ENCODE measurements around the gene MMEL1. TPM values are rescaled to one million over a fixed set of nuclear protein-coding genes. Genes with fewer than 3 reads are reported as not detected.
"Not testable (repeated sequence)": the region's sequence is repeated elsewhere in the genome, so short reads cannot be mapped to it uniquely, and the experiment has no call there.

The MMEL1 gene
- total RNA-seq, 2 experiments from 2014 or later, result 0.67 to 1.8 TPM

- ChIA-PET POLR2A (interaction anchor here (1.4 kb wide), 1 partner anchor 12 kb away, joined by 6 read pairs; no protein-coding TSS in a partner anchor), CTCF (interaction anchor here (2.2 kb wide), 1 partner anchor 17 kb away, joined by 4 read pairs; the partner anchor contains the start of gene TNFRSF14)
- Histone ChIP-seq H3K27ac (ENCODE audit: low read depth in 1 of 2, low read length in 2 of 2) (no peak overlapping the region), H3K4me1 (ENCODE audit: insufficient read depth, low read length) (peaks cover 29% of the 10 kb centered on the region), H3K4me3 (ENCODE audit: low read length) (no peak overlapping the region), H3K27me3 (ENCODE audit: control insufficient read depth in 1 of 2, insufficient read depth in 2 of 2, low read length in 2 of 2) (no peaks in the 10 kb centered on the region), H3K9me3 (ENCODE audit: control insufficient read depth in 1 of 2, insufficient read depth in 1 of 2, low read length in 2 of 2) (peaks cover 0 to 6% of the 10 kb centered on the region in 2 experiments), H3K36me3 (ENCODE audit: insufficient read depth, low read length) (no peaks in the 10 kb centered on the region)
- ATAC-seq (ENCODE audit: poor library complexity) (no peak), DNase-seq (no peak)
- H3K27me3 Mint-ChIP-seq, result no peaks in the 10 kb centered on the region
- no peak overlapping the region for H3K27ac Mint-ChIP-seq
- TF ChIP-seq CTCF (IDR thresholded peaks at IDR 0.05), result no peak
- no peaks in the 10 kb centered on the region for H3K9me3 Mint-ChIP-seq
- H3K4me3 Mint-ChIP-seq, result no peak overlapping the region
- intact Hi-C loops (cut with DNase I, micrococcal nuclease), result no loop called here
- H3K36me3 Mint-ChIP-seq (ENCODE audit: low read depth), result no peaks in the 10 kb centered on the region
- peaks cover 23% of the 10 kb centered on the region for H3K4me1 Mint-ChIP-seq (ENCODE audit: low read depth)
These were observed 59.4 kb downstream of the MMEL1 start for GRCh38 chr1:2573250-2573920.

- TF ChIP-seq CTCF (IDR thresholded peaks at IDR 0.05), result no peak
- no peaks in the 10 kb centered on the region for H3K36me3 Mint-ChIP-seq (ENCODE audit: low read depth)
- no peaks in the 10 kb centered on the region for H3K9me3 Mint-ChIP-seq
- Histone ChIP-seq H3K27ac (ENCODE audit: low read depth in 1 of 2, low read length in 2 of 2) (no peak overlapping the region), H3K36me3 (ENCODE audit: insufficient read depth, low read length) (no peaks in the 10 kb centered on the region), H3K4me1 (ENCODE audit: insufficient read depth, low read length) (peaks cover 8% of the 10 kb centered on the region), H3K27me3 (ENCODE audit: control insufficient read depth in 1 of 2, insufficient read depth in 2 of 2, low read length in 2 of 2) (no peaks in the 10 kb centered on the region), H3K4me3 (ENCODE audit: low read length) (no peak overlapping the region), H3K9me3 (ENCODE audit: control insufficient read depth in 1 of 2, insufficient read depth in 1 of 2, low read length in 2 of 2) (peaks cover 0 to 6% of the 10 kb centered on the region in 2 experiments)
- no peak for DNase-seq
- no peak overlapping the region for H3K4me3 Mint-ChIP-seq
- no peaks in the 10 kb centered on the region for H3K27me3 Mint-ChIP-seq
- POLR2A ChIA-PET, result interaction anchor here (1.4 to 1.5 kb wide), 3 partner anchors 10 to 15 kb away, joined by 3 to 7 read pairs (median 5); partner anchors contain the start of gene TNFRSF14
- intact Hi-C loops (cut with DNase I, micrococcal nuclease), result no loop called here
- no peak for ATAC-seq (ENCODE audit: poor library complexity)
- no peak overlapping the region for H3K27ac Mint-ChIP-seq
- peaks cover 9% of the 10 kb centered on the region for H3K4me1 Mint-ChIP-seq (ENCODE audit: low read depth)
- CTCF ChIA-PET, result interaction anchor here (1.7 to 2.2 kb wide), 2 partner anchors 10 to 15 kb away, joined by 4 read pairs; partner anchors contain the start of gene TNFRSF14
These were observed 61.5 kb downstream of the MMEL1 start for GRCh38 chr1:2571348-2571747.

DNA sequence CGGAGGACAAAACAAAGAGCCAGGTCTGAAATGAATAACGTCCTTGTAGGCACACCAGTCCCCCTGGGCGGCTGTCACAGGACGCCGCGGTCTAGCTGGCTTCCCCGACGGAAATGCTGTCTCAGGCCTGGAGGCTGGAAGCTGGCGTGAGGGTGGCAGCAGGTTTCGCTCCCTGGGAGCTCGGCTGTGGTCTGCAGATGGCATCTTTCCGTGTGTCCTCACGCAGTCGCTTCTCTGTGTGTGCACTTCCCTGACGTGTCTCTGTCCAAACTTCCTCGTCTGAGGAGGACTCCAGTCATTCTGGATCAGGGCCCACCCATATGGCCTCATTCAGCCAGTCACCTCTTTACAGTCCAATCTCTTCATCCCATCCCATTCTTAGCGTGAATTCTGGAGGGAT lies 62.5 kb downstream of the MMEL1 start:
- Histone ChIP-seq H3K4me1 (ENCODE audit: insufficient read depth, low read length) (no peaks in the 10 kb centered on the region), H3K36me3 (ENCODE audit: insufficient read depth, low read length) (no peaks in the 10 kb centered on the region), H3K4me3 (ENCODE audit: low read length) (no peak overlapping the region), H3K27ac (ENCODE audit: low read depth in 1 of 2, low read length in 2 of 2) (no peak overlapping the region), H3K9me3 (ENCODE audit: control insufficient read depth in 1 of 2, insufficient read depth in 1 of 2, low read length in 2 of 2) (peaks cover 0 to 6% of the 10 kb centered on the region in 2 experiments), H3K27me3 (ENCODE audit: control insufficient read depth in 1 of 2, insufficient read depth in 2 of 2, low read length in 2 of 2) (no peaks in the 10 kb centered on the region)
- ChIA-PET CTCF (no interaction called here), POLR2A (interaction anchor here (1.3 kb wide), 1 partner anchor 15 kb away, joined by 6 read pairs; the partner anchor contains the start of gene PRXL2B)
- H3K4me1 Mint-ChIP-seq (ENCODE audit: low read depth), result peaks cover 9% of the 10 kb centered on the region
- no peak overlapping the region for H3K27ac Mint-ChIP-seq
- H3K36me3 Mint-ChIP-seq (ENCODE audit: low read depth), result no peaks in the 10 kb centered on the region
- no peak for TF ChIP-seq CTCF (IDR thresholded peaks at IDR 0.05)
- no peaks in the 10 kb centered on the region for H3K27me3 Mint-ChIP-seq
- H3K9me3 Mint-ChIP-seq, result no peaks in the 10 kb centered on the region
- intact Hi-C loops (cut with DNase I, micrococcal nuclease), result no loop called here
- ATAC-seq (ENCODE audit: poor library complexity) (no peak), DNase-seq (peak in 1 of 14 experiments; percentile 27)
- H3K4me3 Mint-ChIP-seq, result no peak overlapping the region

GRCh38 chr1:2569703-2570102 lies 63.1 kb downstream of the MMEL1 start:
- CTCF ChIA-PET; H3K27me3 ChIP-seq (ENCODE audit: control insufficient read depth in 1 of 2, insufficient read depth in 2 of 2, low read length in 2 of 2); H3K9me3 ChIP-seq (ENCODE audit: control insufficient read depth in 1 of 2, insufficient read depth in 1 of 2, low read length in 2 of 2); H3K27me3 Mint-ChIP-seq; H3K4me3 ChIP-seq (ENCODE audit: low read length); intact Hi-C loops (cut with DNase I, micrococcal nuclease); ATAC-seq (ENCODE audit: poor library complexity); H3K4me1 Mint-ChIP-seq (ENCODE audit: low read depth); H3K36me3 Mint-ChIP-seq (ENCODE audit: low read depth); DNase-seq; H3K9me3 Mint-ChIP-seq; H3K4me1 ChIP-seq (ENCODE audit: insufficient read depth, low read length); H3K4me3 Mint-ChIP-seq; H3K36me3 ChIP-seq (ENCODE audit: insufficient read depth, low read length); H3K27ac Mint-ChIP-seq; H3K27ac ChIP-seq (ENCODE audit: low read depth in 1 of 2, low read length in 2 of 2): not testable (repeated sequence)
- POLR2A ChIA-PET, result interaction anchor here (1.0 to 1.3 kb wide), 2 partner anchors 14 to 16 kb away, joined by 3 to 6 read pairs; partner anchors contain the start of genes PRXL2B and TNFRSF14
